GM12878 (cell line): ENCODE results near the gene C19orf12. TPM values are rescaled to one million over a fixed set of nuclear protein-coding genes. Genes with fewer than 3 reads are reported as not detected.
A peak's percentile ranks its signal among the peaks of the same experiment; 100 is the strongest.

Experiments used
- CBFB ChIP-seq: IDR thresholded peaks from 2 replicates; pipeline ENCODE4 v1.6.1; 2016; ENCODE audit warnings: antibody characterized with exemption, low read depth
- CHD4 ChIP-seq: fragments of 200-600 bp; sonication (generic); IDR thresholded peaks from 2 replicates; pipeline ENCODE4 v1.6.1; 2016; ENCODE audit warnings: mild to moderate bottlenecking
- CREB1 ChIP-seq: IDR thresholded peaks from 2 replicates; pipeline ENCODE4 v1.6.1; 2012; ENCODE audit warnings: low read depth, mild to moderate bottlenecking, inconsistent platforms
- ETV6 ChIP-seq, 2 experiments: fragments of 450-650 bp in 1 of 2; IDR thresholded peaks in 1 of 2; conservative IDR thresholded peaks in 1 of 2; 2 replicates each; pipeline ENCODE4 v1.6.1; 2014; ENCODE audit warnings: antibody characterized with exemption in 1 of 2, borderline replicate concordance in 1 of 2, low read depth in 1 of 2, mild to moderate bottlenecking in 1 of 2, moderate library complexity in 1 of 2
- EZH2 ChIP-seq: IDR thresholded peaks from 2 replicates; pipeline ENCODE4 v1.6.1; 2012; ENCODE audit warnings: low read depth, mild to moderate bottlenecking, control low read depth, inconsistent platforms, low read length, borderline replicate concordance; ENCODE audit not compliant: control insufficient read depth
- NKRF ChIP-seq: fragments of 450-650 bp; conservative IDR thresholded peaks from 2 replicates; pipeline ENCODE4 v1.6.1; 2017; ENCODE audit warnings: mild to moderate bottlenecking, moderate library complexity
- PAX8 ChIP-seq: fragments of 450-650 bp; IDR thresholded peaks from 2 replicates; pipeline ENCODE4 v1.6.1; 2017; ENCODE audit warnings: mild to moderate bottlenecking, moderate library complexity
- POLR2AphosphoS5 ChIP-seq: IDR thresholded peaks from 2 replicates; pipeline ENCODE4 v1.6.1; 2011; ENCODE audit warnings: mild to moderate bottlenecking, low read length, inconsistent platforms
- RBBP5 ChIP-seq: fragments of 200-600 bp; sonication (generic); conservative IDR thresholded peaks from 2 replicates; pipeline ENCODE4 v1.6.1; 2016
- SIN3A ChIP-seq: IDR thresholded peaks from 2 replicates; pipeline ENCODE4 v1.6.1; 2012; ENCODE audit warnings: low read depth, low read length, improper control_type of control experiment
- SMC3 ChIP-seq: IDR thresholded peaks from 2 replicates; pipeline ENCODE4 v1.6.1; 2011; ENCODE audit warnings: low read length, improper control_type of control experiment, borderline replicate concordance
- polyA plus RNA-seq, 11 experiments: library from polyadenylated mRNA; depleted of rRNA in 4 of 11; unstranded in 6 of 11; stranded (reverse) in 5 of 11; fragments of >200 nt; fragmentation: Nextera tagmentation in 4 of 11; fragmentation: Illumina TruSeq in 1 of 11; extraction: Ambion mirVana in 4 of 11; extraction: Trizol in 1 of 11; gene quantifications; 1 replicate in 1 of 11; 2 replicates in 10 of 11; pipeline versions ENCODE4 v1.2.1 to v1.2.3, GENCODE V29; 2011 to 2016; ENCODE audit warnings: inconsistent platforms in 2 of 11, missing spikeins in 2 of 11, low read depth in 1 of 11
- total RNA-seq, 4 experiments: library from RNA; depleted of rRNA in 3 of 4; stranded (reverse); fragments of >200 nt in 3 of 4; fragmentation: Illumina TruSeq in 1 of 4; extraction: Trizol in 1 of 4; gene quantifications; 2 replicates each; pipeline versions ENCODE4 v1.2.1 to v1.2.3, GENCODE V29; 2013 to 2021
- TF ChIP-seq, protein P1 (sequence below), 3 experiments: IDR thresholded peaks in 2 of 3; conservative IDR thresholded peaks in 1 of 3; 2 replicates each; pipeline ENCODE4 v1.5.1; 2011; ENCODE audit warnings: low read depth in 3 of 3, low read length in 3 of 3, mild to moderate bottlenecking in 3 of 3, control low read depth in 2 of 3, moderate library complexity in 2 of 3, inconsistent platforms in 1 of 3, mixed read lengths in 1 of 3; ENCODE audit not compliant: control insufficient read depth in 2 of 3, insufficient read depth in 1 of 3; ENCODE audit errors: extremely low read depth in 1 of 3
- TF ChIP-seq, protein P2 (sequence below): fragments of 450-650 bp; IDR thresholded peaks from 2 replicates; pipeline ENCODE4 v1.6.1; 2017; ENCODE audit warnings: mild to moderate bottlenecking, moderate library complexity
- TF ChIP-seq, protein P3 (sequence below): fragments of 450-650 bp; IDR thresholded peaks from 2 replicates; pipeline ENCODE4 v1.6.1; 2017; ENCODE audit warnings: mild to moderate bottlenecking, low read depth, inconsistent platforms; ENCODE audit not compliant: poor library complexity, severe bottlenecking
- TF ChIP-seq, protein P4 (sequence below): fragments of 450-650 bp; formaldehyde crosslinking; IDR thresholded peaks from 2 replicates; pipeline ENCODE4 v1.5.0; 2022; ENCODE audit warnings: mild to moderate bottlenecking, missing genetic modification characterization

The C19orf12 gene
- total and polyA plus RNA-seq, 10 of the 15 experiments (the other 5 are each of a cell fraction or from before 2014, with no cell fraction given), result 2.3 to 23.5 (median 20.3) TPM

GRCh38 chr19:29680447-29680846 lies 34.6 kb downstream of the C19orf12 start (continued):
- TF ChIP-seq, protein P1, sequence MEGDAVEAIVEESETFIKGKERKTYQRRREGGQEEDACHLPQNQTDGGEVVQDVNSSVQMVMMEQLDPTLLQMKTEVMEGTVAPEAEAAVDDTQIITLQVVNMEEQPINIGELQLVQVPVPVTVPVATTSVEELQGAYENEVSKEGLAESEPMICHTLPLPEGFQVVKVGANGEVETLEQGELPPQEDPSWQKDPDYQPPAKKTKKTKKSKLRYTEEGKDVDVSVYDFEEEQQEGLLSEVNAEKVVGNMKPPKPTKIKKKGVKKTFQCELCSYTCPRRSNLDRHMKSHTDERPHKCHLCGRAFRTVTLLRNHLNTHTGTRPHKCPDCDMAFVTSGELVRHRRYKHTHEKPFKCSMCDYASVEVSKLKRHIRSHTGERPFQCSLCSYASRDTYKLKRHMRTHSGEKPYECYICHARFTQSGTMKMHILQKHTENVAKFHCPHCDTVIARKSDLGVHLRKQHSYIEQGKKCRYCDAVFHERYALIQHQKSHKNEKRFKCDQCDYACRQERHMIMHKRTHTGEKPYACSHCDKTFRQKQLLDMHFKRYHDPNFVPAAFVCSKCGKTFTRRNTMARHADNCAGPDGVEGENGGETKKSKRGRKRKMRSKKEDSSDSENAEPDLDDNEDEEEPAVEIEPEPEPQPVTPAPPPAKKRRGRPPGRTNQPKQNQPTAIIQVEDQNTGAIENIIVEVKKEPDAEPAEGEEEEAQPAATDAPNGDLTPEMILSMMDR (IDR thresholded peaks at IDR 0.05 in 2 of 3, conservative IDR thresholded peaks at IDR 0.05 in 1 of 3; ENCODE audit: control insufficient read depth in 2 of 3, extremely low read depth in 1 of 3, insufficient read depth in 1 of 3, low read depth in 3 of 3, low read length in 3 of 3), result no peak
- TF ChIP-seq CHD4, result no peak
- TF ChIP-seq PAX8, result no peak
- no peak for TF ChIP-seq SIN3A
- no peak for TF ChIP-seq CREB1
- peak in 1 of 2 experiments; percentile 80; a peak in 2 of 4 replicates for TF ChIP-seq ETV6 (conservative IDR thresholded peaks at IDR 0.05 in 1 of 2, IDR thresholded peaks at IDR 0.05 in 1 of 2; ENCODE audit: borderline replicate concordance in 1 of 2, low read depth in 1 of 2)
- TF ChIP-seq CBFB, result peak; percentile 52; the same call in 1 of the 2 replicates
- TF ChIP-seq POLR2AphosphoS5, result no peak
- TF ChIP-seq RBBP5, result no peak
- TF ChIP-seq, protein P2, sequence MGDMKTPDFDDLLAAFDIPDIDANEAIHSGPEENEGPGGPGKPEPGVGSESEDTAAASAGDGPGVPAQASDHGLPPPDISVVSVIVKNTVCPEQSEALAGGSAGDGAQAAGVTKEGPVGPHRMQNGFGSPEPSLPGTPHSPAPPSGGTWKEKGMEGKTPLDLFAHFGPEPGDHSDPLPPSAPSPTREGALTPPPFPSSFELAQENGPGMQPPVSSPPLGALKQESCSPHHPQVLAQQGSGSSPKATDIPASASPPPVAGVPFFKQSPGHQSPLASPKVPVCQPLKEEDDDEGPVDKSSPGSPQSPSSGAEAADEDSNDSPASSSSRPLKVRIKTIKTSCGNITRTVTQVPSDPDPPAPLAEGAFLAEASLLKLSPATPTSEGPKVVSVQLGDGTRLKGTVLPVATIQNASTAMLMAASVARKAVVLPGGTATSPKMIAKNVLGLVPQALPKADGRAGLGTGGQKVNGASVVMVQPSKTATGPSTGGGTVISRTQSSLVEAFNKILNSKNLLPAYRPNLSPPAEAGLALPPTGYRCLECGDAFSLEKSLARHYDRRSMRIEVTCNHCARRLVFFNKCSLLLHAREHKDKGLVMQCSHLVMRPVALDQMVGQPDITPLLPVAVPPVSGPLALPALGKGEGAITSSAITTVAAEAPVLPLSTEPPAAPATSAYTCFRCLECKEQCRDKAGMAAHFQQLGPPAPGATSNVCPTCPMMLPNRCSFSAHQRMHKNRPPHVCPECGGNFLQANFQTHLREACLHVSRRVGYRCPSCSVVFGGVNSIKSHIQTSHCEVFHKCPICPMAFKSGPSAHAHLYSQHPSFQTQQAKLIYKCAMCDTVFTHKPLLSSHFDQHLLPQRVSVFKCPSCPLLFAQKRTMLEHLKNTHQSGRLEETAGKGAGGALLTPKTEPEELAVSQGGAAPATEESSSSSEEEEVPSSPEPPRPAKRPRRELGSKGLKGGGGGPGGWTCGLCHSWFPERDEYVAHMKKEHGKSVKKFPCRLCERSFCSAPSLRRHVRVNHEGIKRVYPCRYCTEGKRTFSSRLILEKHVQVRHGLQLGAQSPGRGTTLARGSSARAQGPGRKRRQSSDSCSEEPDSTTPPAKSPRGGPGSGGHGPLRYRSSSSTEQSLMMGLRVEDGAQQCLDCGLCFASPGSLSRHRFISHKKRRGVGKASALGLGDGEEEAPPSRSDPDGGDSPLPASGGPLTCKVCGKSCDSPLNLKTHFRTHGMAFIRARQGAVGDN, result peak; percentile 98
- TF ChIP-seq EZH2, result no peak
- TF ChIP-seq NKRF, result no peak
- TF ChIP-seq, protein P3, sequence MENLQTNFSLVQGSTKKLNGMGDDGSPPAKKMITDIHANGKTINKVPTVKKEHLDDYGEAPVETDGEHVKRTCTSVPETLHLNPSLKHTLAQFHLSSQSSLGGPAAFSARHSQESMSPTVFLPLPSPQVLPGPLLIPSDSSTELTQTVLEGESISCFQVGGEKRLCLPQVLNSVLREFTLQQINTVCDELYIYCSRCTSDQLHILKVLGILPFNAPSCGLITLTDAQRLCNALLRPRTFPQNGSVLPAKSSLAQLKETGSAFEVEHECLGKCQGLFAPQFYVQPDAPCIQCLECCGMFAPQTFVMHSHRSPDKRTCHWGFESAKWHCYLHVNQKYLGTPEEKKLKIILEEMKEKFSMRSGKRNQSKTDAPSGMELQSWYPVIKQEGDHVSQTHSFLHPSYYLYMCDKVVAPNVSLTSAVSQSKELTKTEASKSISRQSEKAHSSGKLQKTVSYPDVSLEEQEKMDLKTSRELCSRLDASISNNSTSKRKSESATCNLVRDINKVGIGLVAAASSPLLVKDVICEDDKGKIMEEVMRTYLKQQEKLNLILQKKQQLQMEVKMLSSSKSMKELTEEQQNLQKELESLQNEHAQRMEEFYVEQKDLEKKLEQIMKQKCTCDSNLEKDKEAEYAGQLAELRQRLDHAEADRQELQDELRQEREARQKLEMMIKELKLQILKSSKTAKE, result no peak
- TF ChIP-seq, protein P4, sequence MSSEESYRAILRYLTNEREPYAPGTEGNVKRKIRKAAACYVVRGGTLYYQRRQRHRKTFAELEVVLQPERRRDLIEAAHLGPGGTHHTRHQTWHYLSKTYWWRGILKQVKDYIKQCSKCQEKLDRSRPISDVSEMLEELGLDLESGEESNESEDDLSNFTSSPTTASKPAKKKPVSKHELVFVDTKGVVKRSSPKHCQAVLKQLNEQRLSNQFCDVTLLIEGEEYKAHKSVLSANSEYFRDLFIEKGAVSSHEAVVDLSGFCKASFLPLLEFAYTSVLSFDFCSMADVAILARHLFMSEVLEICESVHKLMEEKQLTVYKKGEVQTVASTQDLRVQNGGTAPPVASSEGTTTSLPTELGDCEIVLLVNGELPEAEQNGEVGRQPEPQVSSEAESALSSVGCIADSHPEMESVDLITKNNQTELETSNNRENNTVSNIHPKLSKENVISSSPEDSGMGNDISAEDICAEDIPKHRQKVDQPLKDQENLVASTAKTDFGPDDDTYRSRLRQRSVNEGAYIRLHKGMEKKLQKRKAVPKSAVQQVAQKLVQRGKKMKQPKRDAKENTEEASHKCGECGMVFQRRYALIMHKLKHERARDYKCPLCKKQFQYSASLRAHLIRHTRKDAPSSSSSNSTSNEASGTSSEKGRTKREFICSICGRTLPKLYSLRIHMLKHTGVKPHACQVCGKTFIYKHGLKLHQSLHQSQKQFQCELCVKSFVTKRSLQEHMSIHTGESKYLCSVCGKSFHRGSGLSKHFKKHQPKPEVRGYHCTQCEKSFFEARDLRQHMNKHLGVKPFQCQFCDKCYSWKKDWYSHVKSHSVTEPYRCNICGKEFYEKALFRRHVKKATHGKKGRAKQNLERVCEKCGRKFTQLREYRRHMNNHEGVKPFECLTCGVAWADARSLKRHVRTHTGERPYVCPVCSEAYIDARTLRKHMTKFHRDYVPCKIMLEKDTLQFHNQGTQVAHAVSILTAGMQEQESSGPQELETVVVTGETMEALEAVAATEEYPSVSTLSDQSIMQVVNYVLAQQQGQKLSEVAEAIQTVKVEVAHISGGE (CRISPR knock-in tag), result no peak
- 0 out of 2 replicates have a peak, but pooled peaks have one; percentile 13 for TF ChIP-seq SMC3
